ENCODE measurements around the gene CORO2B.

The CORO2B gene

GRCh38 chr15:68666812-68667450 lies 88.1 kb downstream of the CORO2B start:
- in situ Hi-C loops (cut with MboI; ENCODE audit: low sequenced_read_pairs, unreplicated experiment) = no loop called here
- DNase-seq (ENCODE audit: low spot score) = no peak
- no peak for TF ChIP-seq CTCF (IDR thresholded peaks at IDR 0.05; ENCODE audit: borderline replicate concordance, control extremely low read depth, extremely low read depth, insufficient read depth, missing control alignments)

- no peak for TF ChIP-seq CTCF (IDR thresholded peaks at IDR 0.05; ENCODE audit: borderline replicate concordance, control extremely low read depth, extremely low read depth, insufficient read depth, missing control alignments)
- in situ Hi-C loops (cut with MboI; ENCODE audit: low sequenced_read_pairs, unreplicated experiment) = no loop called here
- no peak for DNase-seq (ENCODE audit: low spot score)
These were observed 89.2 kb downstream of the CORO2B start for GRCh38 chr15:68667800-68668625.

- no peak for DNase-seq (ENCODE audit: low spot score)
- no peak for TF ChIP-seq CTCF (IDR thresholded peaks at IDR 0.05; ENCODE audit: borderline replicate concordance, control extremely low read depth, extremely low read depth, insufficient read depth, missing control alignments)
- in situ Hi-C loops (cut with MboI; ENCODE audit: low sequenced_read_pairs, unreplicated experiment) = no loop called here
These were observed 90.3 kb downstream of the CORO2B start for GRCh38 chr15:68668926-68669600.

GRCh38 chr15:68672251-68672650 lies 93.5 kb downstream of the CORO2B start:
- no peak for DNase-seq (ENCODE audit: low spot score)
- in situ Hi-C loops (cut with MboI; ENCODE audit: low sequenced_read_pairs, unreplicated experiment) = loop anchor here (10.0 kb wide), 1 partner anchor 117 kb away; no protein-coding TSS in a partner anchor
- TF ChIP-seq CTCF (IDR thresholded peaks at IDR 0.05; ENCODE audit: borderline replicate concordance, control extremely low read depth, extremely low read depth, insufficient read depth, missing control alignments) = no peak

- no peak for TF ChIP-seq CTCF (IDR thresholded peaks at IDR 0.05; ENCODE audit: borderline replicate concordance, control extremely low read depth, extremely low read depth, insufficient read depth, missing control alignments)
- DNase-seq (ENCODE audit: low spot score) = no peak
- in situ Hi-C loops (cut with MboI; ENCODE audit: low sequenced_read_pairs, unreplicated experiment) = loop anchor here (10.0 kb wide), 1 partner anchor 118 kb away; no protein-coding TSS in a partner anchor
These were observed 94.0 kb downstream of the CORO2B start for GRCh38 chr15:68672781-68673205.

- DNase-seq (ENCODE audit: low spot score) = peak; percentile 52
These were observed 96.2 kb downstream of the CORO2B start for GRCh38 chr15:68674975-68675374.

More at GRCh38 chr15:68674975-68675374, 96.2 kb downstream of the CORO2B start:
- no peak for TF ChIP-seq CTCF (IDR thresholded peaks at IDR 0.05; ENCODE audit: borderline replicate concordance, control extremely low read depth, extremely low read depth, insufficient read depth, missing control alignments)
- in situ Hi-C loops (cut with MboI; ENCODE audit: low sequenced_read_pairs, unreplicated experiment) = loop anchor here (10.0 kb wide), 1 partner anchor 120 kb away; no protein-coding TSS in a partner anchor
